Neural progenitor cell (in vitro differentiated cells): ENCODE results near the gene CCDC106.

Experiments
- EZH2 ChIP-seq: fragments of 200-600 bp; sonication (generic); IDR thresholded peaks from 2 replicates; pipeline ENCODE4 v1.6.1; 2017; ENCODE audit warnings: antibody characterized with exemption, mild to moderate bottlenecking, moderate library complexity
- TF ChIP-seq, protein P1 (sequence below): fragments of 200-600 bp; sonication (generic); IDR thresholded peaks from 2 replicates; pipeline ENCODE4 v1.5.1; 2017; ENCODE audit warnings: antibody characterized with exemption, mild to moderate bottlenecking

DNA sequence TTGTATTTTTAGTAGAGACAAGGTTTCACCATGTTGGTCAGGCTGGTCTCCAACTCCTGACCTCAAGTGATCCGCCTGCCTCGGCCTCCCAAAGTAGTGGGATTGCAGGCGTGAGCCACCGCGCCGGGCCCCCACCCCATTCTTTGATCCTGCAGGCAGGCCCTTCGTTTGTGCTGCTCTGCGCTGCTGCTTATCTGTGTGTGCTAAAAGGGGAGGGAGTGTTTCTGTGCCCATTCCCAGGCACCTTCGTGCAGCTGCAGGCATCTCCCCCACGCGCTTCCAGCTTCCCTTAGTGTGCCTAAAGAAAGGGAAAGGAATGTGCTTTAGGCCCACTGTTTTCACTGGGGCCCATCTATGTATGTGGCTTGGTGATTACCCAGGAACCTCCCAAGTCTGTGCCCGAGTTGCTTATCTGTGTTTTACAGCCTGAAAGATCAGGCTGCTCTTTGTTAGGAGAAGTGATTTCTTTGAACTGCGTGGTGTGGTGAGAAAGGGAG, 54.2 kb downstream of the CCDC106 start:
- no peak for TF ChIP-seq EZH2
- TF ChIP-seq, protein P1, sequence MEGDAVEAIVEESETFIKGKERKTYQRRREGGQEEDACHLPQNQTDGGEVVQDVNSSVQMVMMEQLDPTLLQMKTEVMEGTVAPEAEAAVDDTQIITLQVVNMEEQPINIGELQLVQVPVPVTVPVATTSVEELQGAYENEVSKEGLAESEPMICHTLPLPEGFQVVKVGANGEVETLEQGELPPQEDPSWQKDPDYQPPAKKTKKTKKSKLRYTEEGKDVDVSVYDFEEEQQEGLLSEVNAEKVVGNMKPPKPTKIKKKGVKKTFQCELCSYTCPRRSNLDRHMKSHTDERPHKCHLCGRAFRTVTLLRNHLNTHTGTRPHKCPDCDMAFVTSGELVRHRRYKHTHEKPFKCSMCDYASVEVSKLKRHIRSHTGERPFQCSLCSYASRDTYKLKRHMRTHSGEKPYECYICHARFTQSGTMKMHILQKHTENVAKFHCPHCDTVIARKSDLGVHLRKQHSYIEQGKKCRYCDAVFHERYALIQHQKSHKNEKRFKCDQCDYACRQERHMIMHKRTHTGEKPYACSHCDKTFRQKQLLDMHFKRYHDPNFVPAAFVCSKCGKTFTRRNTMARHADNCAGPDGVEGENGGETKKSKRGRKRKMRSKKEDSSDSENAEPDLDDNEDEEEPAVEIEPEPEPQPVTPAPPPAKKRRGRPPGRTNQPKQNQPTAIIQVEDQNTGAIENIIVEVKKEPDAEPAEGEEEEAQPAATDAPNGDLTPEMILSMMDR: no peak
